SW 1271 (cell line): ENCODE measurements around the gene TWF2.

Experiments
- DNase-seq, 2 experiments: peaks; one replicate each; lab custom pipeline; 2025; lab: John Stamatoyannopoulos, UW

The TWF2 gene

GRCh38 chr3:52202384-52203077 lies 36.4 kb downstream of the TWF2 start:
- DNase-seq, result no peak

DNA sequence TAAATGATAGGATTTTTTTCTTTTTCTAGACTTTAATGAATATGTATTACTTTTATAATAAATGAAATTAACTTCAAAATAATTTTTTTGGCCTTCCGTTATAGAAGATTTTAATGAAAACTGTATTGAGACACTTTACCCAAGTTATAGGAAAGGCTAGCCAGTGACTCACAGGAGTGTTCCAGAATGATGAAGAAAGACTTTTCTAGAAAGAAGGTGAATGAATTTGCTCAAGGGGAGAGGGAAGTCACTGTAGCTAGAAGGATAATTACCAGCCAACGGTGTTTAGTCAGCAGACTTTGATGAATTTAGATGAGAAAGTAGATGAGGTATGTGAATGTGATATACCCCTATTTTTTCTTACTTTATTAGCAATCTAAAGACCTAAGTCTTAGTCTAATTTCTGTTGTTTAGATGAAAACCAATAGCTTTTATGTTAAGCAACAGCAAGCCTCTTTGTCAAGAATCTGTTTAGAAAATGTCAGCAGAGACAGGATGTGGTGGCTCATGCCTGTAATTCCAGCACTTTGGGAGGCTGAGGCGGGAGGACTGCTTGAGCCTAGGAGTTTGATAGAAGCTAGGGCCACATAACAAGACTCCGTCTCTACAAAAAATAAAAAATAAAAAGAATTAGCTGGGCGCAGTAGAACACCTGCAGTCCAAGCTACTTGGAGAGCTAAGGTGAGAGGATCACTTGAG lies 37.8 kb downstream of the TWF2 start:
- DNase-seq, result no peak

DNA sequence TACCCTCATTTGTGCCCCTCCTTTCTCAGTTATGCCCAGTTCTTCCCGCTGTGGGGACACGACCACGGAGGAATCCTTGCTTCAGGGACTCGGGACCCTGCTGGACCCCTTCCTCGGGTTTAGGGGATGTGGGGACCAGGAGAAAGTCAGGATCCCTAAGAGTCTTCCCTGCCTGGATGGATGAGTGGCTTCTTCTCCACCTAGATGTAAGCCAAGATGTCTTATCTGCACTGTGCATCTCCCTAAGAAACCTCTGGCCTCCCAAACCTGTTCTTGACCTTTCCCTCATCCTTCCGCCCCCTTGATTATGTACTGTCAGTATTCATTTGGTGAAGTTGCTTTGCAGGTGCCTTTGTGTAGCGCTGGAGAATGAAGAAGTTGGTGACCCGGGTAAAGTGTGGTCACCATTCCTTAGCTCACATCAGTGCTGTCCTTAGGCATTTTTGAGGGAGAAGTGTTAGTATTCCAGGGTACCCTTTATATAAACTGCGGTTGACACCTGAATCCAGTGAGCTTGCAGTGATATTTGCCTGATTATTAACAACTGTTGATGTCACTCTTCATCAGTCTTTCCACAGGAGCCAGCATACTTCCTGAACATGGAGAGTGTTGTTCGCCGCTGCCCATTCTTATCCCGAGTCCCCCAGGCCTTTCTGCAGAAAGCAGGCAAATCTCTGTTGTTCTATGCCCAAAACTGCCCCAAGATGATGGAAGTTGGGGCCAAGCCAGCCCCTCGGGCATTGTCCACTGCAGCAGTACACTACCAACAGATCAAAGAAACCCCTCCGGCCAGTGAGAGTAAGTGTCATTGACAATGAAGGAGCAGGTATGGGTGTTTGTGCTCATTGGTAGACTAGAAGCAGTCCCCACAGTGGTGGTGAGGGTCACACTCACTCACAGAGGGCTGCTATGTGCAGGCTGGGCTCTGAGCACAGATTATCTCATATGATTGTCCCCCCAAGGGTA lies 40.0 kb downstream of the TWF2 start:
- no peak for DNase-seq

GRCh38 chr3:52197842-52198625 lies 40.9 kb downstream of the TWF2 start, which contains the start of gene ALAS1:
ALAS1 (plus strand) TSS chr3:52198160; CDS start chr3:52199242, 1,082 bp downstream.
- DNase-seq, result peak; percentile 16 to 77

DNA sequence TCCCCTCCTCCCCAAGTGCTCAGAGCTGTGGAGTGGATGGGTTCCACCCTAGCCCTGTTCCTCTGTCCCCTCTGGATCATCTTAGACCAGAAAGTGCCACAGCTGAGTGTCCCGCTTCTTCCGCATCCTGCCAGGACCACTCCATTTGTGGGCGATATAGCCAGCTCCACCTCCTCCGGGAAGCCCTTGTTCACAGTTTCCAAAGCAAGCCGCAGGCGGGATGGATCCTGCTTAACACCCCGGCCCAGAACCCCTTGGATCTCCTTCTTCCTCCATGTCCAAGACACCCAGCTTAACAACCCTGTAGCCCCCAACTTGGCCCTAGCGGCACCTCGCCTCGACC lies 41.5 kb downstream of the TWF2 start:
- DNase-seq, result no peak

DNA sequence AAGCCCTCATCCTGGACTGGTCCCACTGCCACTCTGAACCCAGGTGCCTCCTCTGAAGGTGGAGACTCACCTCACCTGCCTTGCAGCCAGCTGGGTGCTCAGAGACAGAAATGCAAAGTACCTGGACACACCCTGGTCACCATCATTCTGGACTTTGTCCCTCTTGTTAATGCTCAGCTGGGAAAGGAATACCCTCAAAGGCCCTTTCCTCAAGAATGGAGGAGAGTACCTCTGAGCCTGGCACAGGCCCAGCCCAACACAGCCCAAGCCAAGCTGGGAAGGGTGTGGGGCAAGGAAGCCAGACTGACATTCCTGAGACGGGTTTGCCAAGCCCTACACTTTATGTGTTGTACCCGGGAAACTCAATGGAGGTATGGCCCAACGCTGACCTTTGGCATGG lies 42.0 kb downstream of the TWF2 start:
- DNase-seq, result no peak

DNA sequence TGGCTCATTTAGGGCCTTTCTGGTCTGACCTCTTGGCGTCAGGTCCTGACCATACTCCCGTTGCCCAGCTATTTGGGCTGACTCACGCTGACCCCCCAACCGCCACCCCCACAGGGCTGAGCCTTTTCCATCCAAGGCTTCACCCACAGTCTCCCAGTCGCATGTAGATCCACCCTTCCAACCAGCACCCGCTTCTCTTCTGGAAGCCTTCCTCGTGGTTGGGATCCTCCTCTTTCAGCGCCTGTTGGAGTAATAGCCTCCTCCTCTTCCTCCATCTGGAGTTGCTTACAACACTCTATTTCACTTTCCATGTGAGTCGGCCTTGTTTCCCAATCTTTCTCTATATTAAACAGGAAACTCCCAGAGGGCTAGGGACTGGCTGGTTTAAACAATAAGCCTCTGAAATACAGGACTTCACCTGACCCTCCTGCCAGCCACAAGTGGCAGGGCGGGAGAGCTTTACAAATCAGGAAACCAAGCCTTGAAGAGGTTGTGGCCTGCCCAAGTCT lies 43.1 kb downstream of the TWF2 start:
- DNase-seq, result no peak

DNA sequence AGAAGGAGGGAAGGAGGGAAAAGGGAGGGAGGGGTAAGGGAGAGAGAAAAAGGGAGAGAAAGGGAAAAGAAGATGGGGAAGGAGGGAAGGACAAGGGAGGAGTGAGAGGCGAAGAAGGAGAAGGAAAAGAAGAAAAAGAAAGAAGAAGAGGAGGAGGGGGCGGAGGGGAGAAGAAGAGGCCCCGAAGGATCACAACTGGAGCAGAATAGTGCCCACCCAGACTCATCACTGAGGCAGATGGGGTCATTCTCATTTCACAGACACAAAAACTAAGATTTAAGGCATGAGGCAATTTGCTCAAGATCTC lies 43.7 kb downstream of the TWF2 start:
- DNase-seq, result no peak

- DNase-seq, result no peak
These were observed 44.3 kb downstream of the TWF2 start for GRCh38 chr3:52194485-52195290.

DNA sequence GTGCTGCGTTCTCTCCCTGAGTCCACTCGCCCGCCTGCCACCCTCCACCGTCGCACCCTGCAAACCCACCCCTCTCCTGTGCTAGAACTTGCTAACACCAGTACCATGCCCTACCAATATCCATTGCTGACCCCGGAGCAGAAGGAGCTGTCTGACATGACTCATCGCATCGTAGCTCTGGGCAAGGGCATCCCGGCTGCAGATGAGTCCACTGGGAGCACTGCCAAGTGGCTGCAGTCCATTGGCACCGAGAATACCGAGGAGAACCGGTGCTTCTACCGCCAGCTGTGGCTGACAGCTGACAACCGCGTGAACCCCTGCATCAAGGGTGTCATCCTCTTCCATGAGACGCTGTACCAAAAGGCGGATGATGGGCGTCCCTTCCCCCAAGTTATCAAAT lies 45.9 kb downstream of the TWF2 start:
- DNase-seq, result no peak

DNA sequence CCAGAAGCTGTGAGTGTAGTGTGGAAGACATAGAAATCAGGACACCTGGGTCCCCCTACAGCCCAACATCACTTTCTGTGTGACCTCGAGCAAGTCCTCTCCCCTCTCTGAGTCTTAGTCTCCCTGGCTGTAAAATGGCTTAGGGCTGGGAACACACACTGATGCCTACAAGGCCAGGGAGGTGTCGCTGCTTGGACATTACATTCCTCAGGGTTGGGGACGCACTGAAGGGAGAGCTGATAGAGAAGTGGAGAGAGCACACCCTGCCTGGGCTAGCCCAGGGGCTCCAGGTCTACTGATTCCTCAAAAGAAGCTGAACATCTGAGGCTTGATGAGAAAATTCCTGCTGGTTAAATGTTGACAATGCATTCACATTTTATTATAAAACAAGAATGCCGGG lies 47.3 kb downstream of the TWF2 start:
- no peak for DNase-seq

GRCh38 chr3:52190294-52191074 lies 48.5 kb downstream of the TWF2 start:
- DNase-seq, result no peak

DNA sequence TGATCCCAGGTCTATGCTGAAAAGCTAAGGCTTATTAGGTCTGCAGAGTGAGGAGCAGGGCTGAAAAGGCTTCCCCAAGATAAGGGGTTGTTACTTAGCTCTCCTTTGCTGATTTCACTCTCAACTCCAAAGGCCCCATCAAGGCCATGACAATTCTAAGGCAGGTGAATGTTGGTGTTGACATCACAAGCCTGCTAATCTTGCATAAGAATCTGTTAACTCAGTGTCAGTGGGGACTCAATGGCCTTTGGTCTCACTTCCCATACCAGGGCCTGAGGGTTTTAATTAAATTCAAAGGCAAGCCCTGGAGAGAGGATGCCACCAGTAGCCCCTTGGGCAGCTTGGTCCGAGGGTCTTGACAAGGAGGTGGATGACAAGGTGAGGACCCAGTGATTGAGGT lies 50.4 kb downstream of the TWF2 start:
- no peak for DNase-seq

- no peak for DNase-seq
These were observed 52.2 kb downstream of the TWF2 start for GRCh38 chr3:52186729-52187128.

DNA sequence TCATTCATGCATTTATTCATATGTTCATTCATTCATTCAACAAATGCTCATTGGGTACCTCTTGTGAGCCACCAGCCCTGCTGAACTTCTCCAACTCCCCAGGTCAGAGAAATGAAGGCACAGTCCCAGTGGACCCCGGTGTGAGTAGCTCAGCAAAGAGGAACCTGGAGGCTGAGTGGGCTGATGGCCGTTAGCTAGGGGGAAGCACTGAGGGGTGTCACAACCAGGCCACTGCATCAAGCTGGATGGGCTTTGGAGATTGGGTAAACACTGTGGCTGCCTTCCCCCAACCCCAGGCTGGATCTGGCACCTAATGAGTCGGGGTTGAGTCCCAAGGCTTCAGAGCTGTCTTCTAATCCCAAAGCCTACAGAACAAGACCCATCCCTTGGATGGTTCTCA lies 53.1 kb downstream of the TWF2 start:
- DNase-seq, result no peak

DNA sequence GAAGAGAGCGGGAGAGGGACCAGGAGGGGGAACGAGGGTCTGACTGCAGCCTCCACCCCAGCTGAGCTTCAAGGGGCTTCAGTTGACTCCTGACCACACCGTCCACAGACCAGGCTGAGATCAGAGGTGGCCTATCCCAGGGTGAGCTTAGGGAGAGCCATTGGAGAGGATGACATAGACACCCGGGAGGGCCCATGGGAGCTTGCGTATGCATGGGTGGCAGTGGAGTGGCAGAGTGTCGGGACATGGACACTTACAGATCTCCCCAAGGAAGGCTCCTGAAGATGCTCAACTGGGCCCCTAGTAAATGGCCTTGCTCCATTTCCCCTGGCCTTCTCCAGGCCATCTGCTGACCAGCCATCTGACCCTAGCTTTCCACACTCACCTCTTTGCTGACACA lies 53.6 kb downstream of the TWF2 start:
- DNase-seq, result no peak

DNA sequence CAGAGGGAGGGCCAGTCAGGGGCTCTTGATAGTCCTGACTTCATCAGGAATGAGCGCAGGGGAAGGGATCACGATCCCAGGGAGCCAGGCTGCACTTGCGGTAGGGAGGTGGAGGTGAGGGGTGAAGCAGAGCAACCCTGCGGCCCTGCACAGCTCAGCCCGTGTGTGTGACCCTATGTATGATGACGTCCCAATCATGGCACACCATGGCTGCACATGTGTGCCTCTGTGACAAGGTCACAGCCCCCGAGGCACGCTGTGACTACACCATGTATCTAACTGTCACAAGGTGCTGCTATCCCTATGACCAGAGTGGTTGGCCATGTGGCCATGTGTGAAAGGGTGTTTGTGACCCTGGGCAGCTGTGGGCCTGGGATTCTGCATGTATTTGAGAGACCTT lies 54.3 kb downstream of the TWF2 start:
- no peak for DNase-seq

GRCh38 chr3:52183786-52184445 lies 55.0 kb downstream of the TWF2 start:
- no peak for DNase-seq

DNA sequence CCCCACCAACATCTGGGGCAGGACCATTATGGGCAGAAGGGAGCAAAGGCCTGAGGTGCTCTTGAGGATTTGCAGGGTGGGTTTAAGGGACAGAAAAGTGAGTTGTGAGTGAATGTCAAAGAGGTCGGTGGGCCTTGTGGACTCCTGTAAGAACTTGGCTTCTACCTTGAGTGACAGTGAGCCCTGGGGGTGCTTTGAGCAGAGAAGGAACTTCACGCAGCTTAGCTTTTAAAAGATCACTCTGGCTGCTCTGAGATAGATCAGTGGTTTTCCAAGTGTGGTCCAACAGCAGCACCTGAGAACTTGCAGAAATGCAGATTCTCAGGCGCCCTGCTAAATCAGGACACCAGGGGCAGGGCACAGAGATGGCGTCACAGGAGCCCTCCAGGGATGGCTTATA lies 56.3 kb downstream of the TWF2 start:
- no peak for DNase-seq

- no peak for DNase-seq
These were observed 56.8 kb downstream of the TWF2 start for GRCh38 chr3:52182196-52182595.
